IMR-90 (cell line): ENCODE results near the gene AAMDC. TPM values are rescaled to one million over a fixed set of nuclear protein-coding genes. Genes with fewer than 3 reads are reported as not detected.

Source experiments
- ATAC-seq: fragments of 200-7000 bp; cut with Tn5 transposase; 2 replicates; pipeline ENCODE4 v1.9.1; 2020; ENCODE audit warnings: low read depth, mild to moderate bottlenecking, moderate library complexity
- BruUV-seq: library from RNA; stranded (reverse); fragments of 400-500 nt; replicated peaks from 2 replicates; lab custom pipeline; 2021; lab: Mats Ljungman, UMichigan
- CTCF ChIA-PET: fragments of 300-600 bp; formaldehyde crosslinking; extraction: SDS; loops from one replicate; lab custom pipeline; 2021; ENCODE audit warnings: antibody characterized with exemption; lab: Yijun Ruan, JAX
- POLR2A ChIA-PET: fragments of 300-600 bp; sonication (Branson Sonifier 250); formaldehyde crosslinking; loops from one replicate; lab custom pipeline; 2022; ENCODE audit warnings: antibody characterized with exemption; ENCODE audit not compliant: unreplicated experiment; lab: Charles Lee
- DNase-seq: peaks from one replicate; pipeline ENCODE4 v3.0.0; 2013
- H2AFZ ChIP-seq: replicated peaks from 2 replicates; pipeline ENCODE3; 2013; ENCODE audit warnings: low read length, mild to moderate bottlenecking; ENCODE audit not compliant: poor library complexity
- H2AK5ac ChIP-seq: 2 replicates; pipeline ENCODE4 v1.6.1; 2013; ENCODE audit warnings: low read depth, low read length, inconsistent platforms
- H2AK9ac ChIP-seq: replicated peaks from 2 replicates; pipeline ENCODE3; 2013; ENCODE audit warnings: mild to moderate bottlenecking, low read depth, low read length, moderate library complexity; ENCODE audit not compliant: poor library complexity
- H2BK120ac ChIP-seq: 2 replicates; pipeline ENCODE4 v1.6.1; 2013; ENCODE audit warnings: low read depth, low read length, inconsistent platforms
- H2BK15ac ChIP-seq: 3 replicates; pipeline ENCODE4 v1.6.1; 2013; ENCODE audit warnings: low read depth, low read length, inconsistent platforms
- H2BK20ac ChIP-seq: 2 replicates; pipeline ENCODE4 v1.6.1; 2013; ENCODE audit warnings: low read depth, mild to moderate bottlenecking, inconsistent platforms, low read length, moderate library complexity
- H2BK5ac ChIP-seq: 2 replicates; pipeline ENCODE4 v1.6.1; 2013; ENCODE audit warnings: mild to moderate bottlenecking, low read depth, low read length, inconsistent platforms; ENCODE audit not compliant: poor library complexity, severe bottlenecking
- H3K14ac ChIP-seq: replicated peaks from 2 replicates; pipeline ENCODE4 v1.6.1; 2013; ENCODE audit warnings: low read depth, low read length, inconsistent platforms
- H3K18ac ChIP-seq: 2 replicates; pipeline ENCODE4 v1.6.1; 2013; ENCODE audit warnings: low read depth, low read length, control low read depth
- H3K23ac ChIP-seq: 2 replicates; pipeline ENCODE4 v1.6.1; 2013; ENCODE audit warnings: low read depth, low read length, inconsistent platforms
- H3K27ac ChIP-seq: 2 replicates; pipeline ENCODE4 v1.5.1; 2013; ENCODE audit warnings: mild to moderate bottlenecking, control low read depth, low read length; ENCODE audit not compliant: insufficient read depth
- H3K27me3 ChIP-seq: 2 replicates; pipeline ENCODE4 v1.6.1; 2013; ENCODE audit warnings: low read length; ENCODE audit not compliant: control insufficient read depth, insufficient read depth
- H3K36me3 ChIP-seq: 2 replicates; pipeline ENCODE4 v1.6.1; 2013; ENCODE audit warnings: low read length, mixed read lengths; ENCODE audit not compliant: control insufficient read depth, insufficient read depth
- H3K4ac ChIP-seq: 2 replicates; pipeline ENCODE4 v1.6.1; 2013; ENCODE audit warnings: low read depth, low read length, inconsistent platforms
- H3K4me1 ChIP-seq: 2 replicates; pipeline ENCODE4 v1.6.1; 2013; ENCODE audit warnings: low read length, mixed read lengths; ENCODE audit not compliant: control insufficient read depth, insufficient read depth
- H3K4me2 ChIP-seq: 2 replicates; pipeline ENCODE4 v1.6.1; 2013; ENCODE audit warnings: low read depth, mild to moderate bottlenecking, control low read depth, low read length, moderate library complexity
- H3K4me3 ChIP-seq: 2 replicates; pipeline ENCODE4 v1.5.1; 2013; ENCODE audit warnings: low read depth, mild to moderate bottlenecking, control low read depth, low read length, moderate library complexity; ENCODE audit not compliant: insufficient read depth
- H3K56ac ChIP-seq: 2 replicates; pipeline ENCODE4 v1.6.1; 2013; ENCODE audit warnings: low read length, inconsistent platforms; ENCODE audit not compliant: insufficient read depth; ENCODE audit errors: extremely low read depth
- H3K79me1 ChIP-seq, 2 experiments: 2 replicates each; pipeline ENCODE4 v1.6.1; 2013; ENCODE audit warnings: low read length in 2 of 2, inconsistent platforms in 1 of 2, low read depth in 1 of 2
- H3K9ac ChIP-seq: 2 replicates; pipeline ENCODE4 v1.6.1; 2013; ENCODE audit warnings: low read depth, low read length, control low read depth
- H3K9me1 ChIP-seq: 2 replicates; pipeline ENCODE4 v1.6.1; 2013; ENCODE audit warnings: low read length, inconsistent platforms; ENCODE audit not compliant: insufficient read depth
- H3K9me3 ChIP-seq: 2 replicates; pipeline ENCODE4 v1.6.1; 2013; ENCODE audit warnings: low read length; ENCODE audit not compliant: control insufficient read depth, insufficient read depth
- H4K20me1 ChIP-seq: 2 replicates; pipeline ENCODE4 v1.6.1; 2013; ENCODE audit warnings: low read length, inconsistent platforms; ENCODE audit not compliant: insufficient read depth
- H4K5ac ChIP-seq: 2 replicates; pipeline ENCODE4 v1.6.1; 2013; ENCODE audit warnings: mild to moderate bottlenecking, low read depth, low read length, control low read depth
- H4K8ac ChIP-seq, 2 experiments: 2 replicates each; pipeline ENCODE4 v1.6.1; 2013; ENCODE audit warnings: low read depth in 2 of 2, low read length in 2 of 2, control low read depth in 1 of 2, inconsistent platforms in 1 of 2
- H4K91ac ChIP-seq: 2 replicates; pipeline ENCODE4 v1.6.1; 2013; ENCODE audit warnings: low read depth, low read length, inconsistent platforms; ENCODE audit not compliant: insufficient read depth
- BHLHE40 ChIP-seq: fragments of 150-350 bp; IDR thresholded peaks from 2 replicates; pipeline ENCODE4 v1.6.1; 2016; ENCODE audit warnings: mild to moderate bottlenecking, low read depth, low read length
- CEBPB ChIP-seq: IDR thresholded peaks from 2 replicates; pipeline ENCODE4 v1.6.1; 2012; ENCODE audit warnings: low read depth, low read length, improper control_type of control experiment
- CHD1 ChIP-seq: IDR thresholded peaks from 2 replicates; pipeline ENCODE4 v1.6.1; 2012; ENCODE audit warnings: low read depth, low read length, improper control_type of control experiment
- FOS ChIP-seq: fragments of 150-350 bp; IDR thresholded peaks from 2 replicates; pipeline ENCODE4 v1.6.1; 2016; ENCODE audit warnings: low read depth, low read length
- MAFK ChIP-seq: IDR thresholded peaks from 2 replicates; pipeline ENCODE4 v1.6.1; 2012; ENCODE audit warnings: low read depth, low read length, improper control_type of control experiment
- MAZ ChIP-seq: IDR thresholded peaks from 2 replicates; pipeline ENCODE4 v1.6.1; 2012; ENCODE audit warnings: low read depth, mild to moderate bottlenecking, low read length, improper control_type of control experiment, moderate library complexity, borderline replicate concordance
- MXI1 ChIP-seq: IDR thresholded peaks from 2 replicates; pipeline ENCODE4 v1.6.1; 2012; ENCODE audit warnings: low read depth, mild to moderate bottlenecking, low read length, moderate library complexity, borderline replicate concordance
- NFE2L2 ChIP-seq: fragments of 150-350 bp; IDR thresholded peaks from 2 replicates; pipeline ENCODE4 v1.6.1; 2016; ENCODE audit warnings: low read depth, mild to moderate bottlenecking, low read length
- POLR2A ChIP-seq: IDR thresholded peaks from 2 replicates; pipeline ENCODE4 v1.6.1; 2012; ENCODE audit warnings: mild to moderate bottlenecking, low read depth, low read length
- RAD21 ChIP-seq: IDR thresholded peaks from 2 replicates; pipeline ENCODE4 v1.6.1; 2012; ENCODE audit warnings: low read length, improper control_type of control experiment
- RCOR1 ChIP-seq: IDR thresholded peaks from 2 replicates; pipeline ENCODE4 v1.6.1; 2012; ENCODE audit warnings: mild to moderate bottlenecking, low read length, improper control_type of control experiment; ENCODE audit not compliant: insufficient replicate concordance
- RFX5 ChIP-seq: IDR thresholded peaks from 2 replicates; pipeline ENCODE4 v1.8.0; 2012; ENCODE audit warnings: low read depth, mild to moderate bottlenecking, low read length, moderate library complexity
- SMC3 ChIP-seq: fragments of 150-350 bp; IDR thresholded peaks from 2 replicates; pipeline ENCODE4 v1.6.1; 2016; ENCODE audit warnings: low read depth, mild to moderate bottlenecking, antibody characterized with exemption, low read length, moderate library complexity
- USF2 ChIP-seq: fragments of 150-350 bp; IDR thresholded peaks from 2 replicates; pipeline ENCODE4 v1.6.1; 2017; ENCODE audit warnings: mild to moderate bottlenecking, antibody characterized with exemption, low read length, low read depth
- dilution Hi-C: fragments of 300-500 bp; cut with HindIII; formaldehyde crosslinking; loops from one replicate; pipeline ENCODE4 v1.14.3; 2018; ENCODE audit warnings: low sequenced_read_pairs; ENCODE audit not compliant: unreplicated experiment
- in situ Hi-C: fragments of 300-500 bp; cut with MboI; formaldehyde crosslinking; loops from 3 replicates; pipeline ENCODE4 v1.14.3; 2019; ENCODE audit warnings: low sequenced_read_pairs, inconsistent platforms, mixed read lengths
- intact Hi-C: fragments of 100-400 bp; cut with micrococcal nuclease; formaldehyde crosslinking; loops from 2 replicates; pipeline ENCODE4 v1.10.0; 2022
- polyA plus RNA-seq, 3 experiments: library from polyadenylated mRNA; depleted of rRNA; stranded (reverse); fragments of >200 nt; gene quantifications; 2 replicates each; pipeline ENCODE4 v1.2.3, GENCODE V29; 2012; ENCODE audit warnings: low replicate concordance in 1 of 3
- total RNA-seq: library from RNA; depleted of rRNA; stranded (reverse); fragments of >200 nt; gene quantifications from 2 replicates; pipeline ENCODE4 v1.2.3, GENCODE V29; 2012
- TF ChIP-seq, protein P1 (sequence below): conservative IDR thresholded peaks from 2 replicates; pipeline ENCODE4 v1.5.1; 2012; ENCODE audit warnings: mild to moderate bottlenecking, low read depth, low read length, improper control_type of control experiment
- TF ChIP-seq, protein P2 (sequence below): fragments of 150-350 bp; IDR thresholded peaks from 2 replicates; pipeline ENCODE4 v1.6.1; 2016; ENCODE audit warnings: low read depth, mild to moderate bottlenecking, low read length, moderate library complexity, borderline replicate concordance

The AAMDC gene
- total and polyA plus RNA-seq, 2 of the 4 experiments (the other 2 are of a cell fraction), result 15.8 to 47.6 TPM

GRCh38 chr11:77800449-77800848 is 20.5 kb upstream of the AAMDC start:
- Histone ChIP-seq H2AFZ (no peak overlapping the region), H4K20me1 (peaks cover 94% of the 10 kb centered on the region), H2BK20ac (no peak overlapping the region), H3K9ac (no peak overlapping the region), H3K4me2 (no peak overlapping the region), H4K8ac (no peak overlapping the region), H3K79me1 (peaks cover 29 to 76% of the 10 kb centered on the region in 2 experiments), H3K4ac (no peak overlapping the region), H3K9me3 (no peaks in the 10 kb centered on the region), H3K36me3 (no peaks in the 10 kb centered on the region), H3K23ac (no peak overlapping the region), H3K18ac (no peak overlapping the region), H4K5ac (no peak overlapping the region), H2BK5ac (no peak overlapping the region), H3K9me1 (peaks cover 17% of the 10 kb centered on the region), H3K56ac (no peak overlapping the region), H2BK120ac (no peak overlapping the region), H3K4me3 (no peak overlapping the region), H3K27ac (no peak overlapping the region), H3K14ac (no peak overlapping the region), H4K91ac (no peak overlapping the region), H2BK15ac (no peak overlapping the region), H2AK9ac (no peak overlapping the region), H3K27me3 (no peaks in the 10 kb centered on the region), H2AK5ac (no peak overlapping the region), H3K4me1 (no peaks in the 10 kb centered on the region; the same call in 1 of the 2 replicates)
- no peak for TF ChIP-seq USF2
- no peak for TF ChIP-seq MAFK
- no peak for TF ChIP-seq CEBPB
- TF ChIP-seq, protein P1, sequence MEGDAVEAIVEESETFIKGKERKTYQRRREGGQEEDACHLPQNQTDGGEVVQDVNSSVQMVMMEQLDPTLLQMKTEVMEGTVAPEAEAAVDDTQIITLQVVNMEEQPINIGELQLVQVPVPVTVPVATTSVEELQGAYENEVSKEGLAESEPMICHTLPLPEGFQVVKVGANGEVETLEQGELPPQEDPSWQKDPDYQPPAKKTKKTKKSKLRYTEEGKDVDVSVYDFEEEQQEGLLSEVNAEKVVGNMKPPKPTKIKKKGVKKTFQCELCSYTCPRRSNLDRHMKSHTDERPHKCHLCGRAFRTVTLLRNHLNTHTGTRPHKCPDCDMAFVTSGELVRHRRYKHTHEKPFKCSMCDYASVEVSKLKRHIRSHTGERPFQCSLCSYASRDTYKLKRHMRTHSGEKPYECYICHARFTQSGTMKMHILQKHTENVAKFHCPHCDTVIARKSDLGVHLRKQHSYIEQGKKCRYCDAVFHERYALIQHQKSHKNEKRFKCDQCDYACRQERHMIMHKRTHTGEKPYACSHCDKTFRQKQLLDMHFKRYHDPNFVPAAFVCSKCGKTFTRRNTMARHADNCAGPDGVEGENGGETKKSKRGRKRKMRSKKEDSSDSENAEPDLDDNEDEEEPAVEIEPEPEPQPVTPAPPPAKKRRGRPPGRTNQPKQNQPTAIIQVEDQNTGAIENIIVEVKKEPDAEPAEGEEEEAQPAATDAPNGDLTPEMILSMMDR, result no peak
- no peak for TF ChIP-seq POLR2A
- TF ChIP-seq MAZ, result no peak
- TF ChIP-seq SMC3, result no peak
- no peak for TF ChIP-seq RFX5
- TF ChIP-seq FOS, result no peak
- no peak for TF ChIP-seq CHD1
- no peak for TF ChIP-seq NFE2L2
- TF ChIP-seq RCOR1, result no peak
- TF ChIP-seq MXI1, result no peak
- TF ChIP-seq BHLHE40, result no peak
- TF ChIP-seq RAD21, result no peak
- TF ChIP-seq, protein P2, sequence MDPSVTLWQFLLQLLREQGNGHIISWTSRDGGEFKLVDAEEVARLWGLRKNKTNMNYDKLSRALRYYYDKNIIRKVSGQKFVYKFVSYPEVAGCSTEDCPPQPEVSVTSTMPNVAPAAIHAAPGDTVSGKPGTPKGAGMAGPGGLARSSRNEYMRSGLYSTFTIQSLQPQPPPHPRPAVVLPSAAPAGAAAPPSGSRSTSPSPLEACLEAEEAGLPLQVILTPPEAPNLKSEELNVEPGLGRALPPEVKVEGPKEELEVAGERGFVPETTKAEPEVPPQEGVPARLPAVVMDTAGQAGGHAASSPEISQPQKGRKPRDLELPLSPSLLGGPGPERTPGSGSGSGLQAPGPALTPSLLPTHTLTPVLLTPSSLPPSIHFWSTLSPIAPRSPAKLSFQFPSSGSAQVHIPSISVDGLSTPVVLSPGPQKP, result no peak
- ATAC-seq (no peak), DNase-seq (no peak)
- intact Hi-C loops, result no loop called here
- in situ Hi-C loops, result no loop called here
- CTCF ChIA-PET, result interaction anchor here (0.6 kb wide), 1 partner anchor 10 kb away, joined by 3 read pairs; no protein-coding TSS in a partner anchor
- dilution Hi-C loops, result no loop called here
- no TSS peak for BruUV-seq
- POLR2A ChIA-PET, result no interaction called here
